NCI-H2196 treated with DMSO at 0.1 percent for 48 hours (cell line): Measurements from ENCODE around the gene NKD2.

Experiments
- DNase-seq: peaks from one replicate; lab custom pipeline; 2025; ENCODE audit not compliant: unreplicated experiment; lab: John Stamatoyannopoulos, UW

NKD2 gene

DNA sequence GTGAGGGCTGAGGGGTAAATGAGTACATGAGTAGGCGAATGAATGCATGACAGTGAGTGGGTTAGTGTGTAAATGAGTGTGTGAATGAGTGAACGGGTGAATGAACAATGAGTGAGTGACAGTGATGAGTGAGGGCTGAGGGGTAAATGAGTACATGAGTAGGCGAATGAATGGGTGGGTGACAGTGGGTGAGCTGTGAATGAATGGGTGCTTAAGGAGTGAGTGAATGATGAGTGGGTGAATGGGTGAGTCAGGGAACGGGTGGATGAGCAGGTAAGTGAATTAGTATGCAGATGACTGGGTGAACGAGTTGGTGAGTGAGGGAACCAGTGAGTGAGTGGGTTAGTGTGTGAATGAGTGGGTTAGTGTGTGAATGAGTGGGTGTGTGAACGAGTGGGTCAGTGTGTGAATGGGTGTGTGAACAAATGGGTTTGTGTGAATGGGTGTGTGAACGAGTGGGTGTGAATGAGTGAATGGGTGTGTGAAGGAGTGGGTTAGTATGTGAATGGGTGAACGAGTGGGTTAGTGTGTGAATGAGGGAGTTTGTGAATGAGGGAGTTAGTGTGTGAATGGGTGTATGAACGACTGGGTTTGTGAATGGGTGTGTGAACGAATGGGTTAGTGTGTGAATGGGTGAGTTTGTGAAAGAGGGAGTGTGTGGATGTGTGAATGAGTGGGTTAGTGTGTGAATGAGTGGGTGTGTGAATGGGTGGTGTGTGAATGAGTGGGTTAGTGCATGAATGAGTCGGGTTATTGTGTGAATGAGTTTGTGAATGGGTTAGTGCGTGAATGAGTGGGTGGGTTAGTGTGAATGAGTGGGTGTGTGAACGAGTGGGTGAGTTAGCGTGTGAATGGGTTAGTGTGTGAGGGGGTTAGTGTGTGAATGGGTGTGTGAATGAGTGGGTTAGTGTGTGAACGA is 32.9 kb downstream of the NKD2 start:
- DNase-seq, result no peak

DNA sequence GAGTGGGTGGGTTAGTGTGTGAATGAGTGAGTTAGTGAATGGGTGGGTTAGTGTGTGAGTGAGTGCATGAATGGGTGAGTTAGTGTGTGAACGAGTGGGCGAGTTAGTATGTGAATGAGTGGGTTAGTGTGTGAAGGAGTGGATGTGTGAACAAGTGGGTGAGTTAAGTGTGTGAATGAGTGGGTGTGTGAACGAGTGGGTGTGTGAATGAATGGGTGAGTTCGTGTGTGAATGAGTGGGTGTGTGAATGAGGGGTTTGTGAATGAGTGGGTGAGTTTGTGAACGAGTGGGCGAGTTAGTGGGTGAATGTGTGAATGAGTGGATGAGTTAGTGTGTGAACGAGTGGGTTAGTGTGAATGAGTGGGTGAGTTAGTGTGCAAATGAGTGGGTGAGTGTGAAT is 34.0 kb downstream of the NKD2 start:
- no peak for DNase-seq

GRCh38 chr5:1043327-1043726 is 34.7 kb downstream of the NKD2 start:
- DNase-seq, result no peak

DNA sequence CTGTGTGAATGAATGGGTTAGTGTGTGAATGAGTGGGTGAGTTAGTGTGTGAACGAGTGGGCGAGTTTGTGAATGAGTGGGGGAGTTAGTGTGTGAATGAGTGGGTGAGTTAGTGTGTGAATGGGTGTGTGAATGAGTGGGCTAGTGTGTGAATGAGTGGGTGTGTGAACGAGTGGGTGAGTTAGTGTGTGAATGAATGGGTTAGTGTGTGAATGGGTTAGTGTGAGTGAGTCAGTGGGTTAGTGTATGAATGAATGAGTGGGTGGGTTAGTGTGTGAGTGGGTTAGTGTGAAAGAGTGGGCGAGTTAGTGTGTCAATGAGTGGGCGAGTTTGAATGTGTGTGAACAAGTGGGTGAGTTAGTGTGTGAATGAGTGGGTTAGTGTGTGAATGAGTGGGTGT is 35.5 kb downstream of the NKD2 start:
- no peak for DNase-seq

- DNase-seq, result no peak
These were observed 37.5 kb downstream of the NKD2 start for GRCh38 chr5:1045960-1046560.

DNA sequence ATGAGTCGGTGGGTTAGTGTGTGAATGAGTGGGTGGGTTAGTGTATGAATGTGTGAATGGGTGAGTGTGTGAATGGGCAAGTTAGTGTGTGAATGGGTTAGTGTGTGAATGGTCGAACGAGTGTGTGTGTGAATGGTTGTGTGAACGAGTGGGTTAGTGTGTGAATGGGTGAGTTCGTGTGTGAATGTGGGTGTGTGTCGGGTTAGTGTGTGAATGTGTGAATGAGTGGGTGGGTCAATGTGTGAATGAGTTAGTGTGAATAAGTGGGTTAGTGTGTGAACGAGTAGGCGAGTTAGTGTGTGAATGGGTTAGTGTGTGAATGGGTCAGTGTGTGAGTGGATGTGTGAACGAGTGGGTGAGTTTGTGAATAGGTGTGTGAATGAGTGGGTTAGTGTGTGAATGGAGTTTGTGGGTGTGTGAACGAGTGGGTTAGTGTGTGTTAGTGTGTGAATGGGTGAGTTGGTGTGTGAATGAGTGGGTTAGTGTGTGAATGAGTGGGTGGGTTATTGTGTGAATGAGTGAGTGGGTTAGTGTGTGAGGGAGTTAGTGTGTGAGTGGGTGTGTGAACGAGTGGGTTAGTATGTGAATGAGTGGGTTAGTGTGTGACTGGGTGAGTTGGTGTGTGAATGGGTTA is 38.8 kb downstream of the NKD2 start:
- DNase-seq, result no peak

- DNase-seq, result no peak
These were observed 39.6 kb downstream of the NKD2 start for GRCh38 chr5:1048162-1048721.

DNA sequence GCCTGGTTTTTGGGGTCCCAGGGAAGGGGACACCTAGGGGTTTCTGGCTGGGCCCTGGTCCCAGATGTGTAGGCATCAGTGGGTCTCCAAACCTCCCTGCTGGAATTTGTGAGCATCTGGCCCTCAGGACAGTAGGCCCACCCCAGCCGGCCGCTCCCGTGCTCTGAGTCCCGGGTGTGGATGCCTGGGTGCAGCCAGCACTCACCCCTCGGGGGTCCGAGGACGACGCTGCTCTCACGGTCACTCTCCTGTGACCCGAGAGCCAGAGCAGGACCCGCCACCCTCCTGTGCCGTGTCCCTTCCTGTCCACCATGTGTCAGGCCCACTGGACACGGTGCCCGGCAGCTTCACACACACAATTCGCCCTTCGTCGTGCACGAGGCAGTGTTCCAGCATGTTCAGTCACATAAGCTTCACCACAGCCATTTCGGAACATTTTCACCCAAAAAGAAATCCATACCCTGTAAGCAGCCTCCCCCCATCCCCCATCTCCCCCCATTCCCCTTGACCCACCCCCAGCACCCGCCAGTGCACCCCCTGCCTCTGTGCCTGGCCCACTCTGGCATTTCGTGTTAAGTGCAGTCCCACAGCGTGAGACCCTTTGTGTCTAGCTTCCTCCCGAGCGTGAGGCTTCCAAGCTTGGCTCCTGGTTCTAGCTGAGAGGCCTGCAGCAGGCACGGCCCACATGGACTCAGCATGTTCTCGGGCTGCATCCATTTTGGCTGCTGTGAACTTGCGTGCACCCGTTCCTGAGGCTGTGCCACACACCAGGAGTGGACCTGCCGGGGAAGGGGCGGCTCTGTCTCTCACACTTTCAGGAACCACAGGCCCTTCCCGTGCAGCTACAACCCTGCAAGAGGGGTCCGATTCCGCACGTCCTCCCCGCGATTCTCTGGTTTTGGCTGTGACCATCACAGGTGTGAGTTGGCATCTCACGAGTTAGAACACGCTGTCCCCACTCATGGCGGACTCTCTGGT is 40.5 kb downstream of the NKD2 start:
- DNase-seq, result no peak

- DNase-seq, result peak; percentile 21
These were observed 42.1 kb downstream of the NKD2 start for GRCh38 chr5:1050423-1051365.

GRCh38 chr5:1051366-1051720 is 42.7 kb downstream of the NKD2 start:
- no peak for DNase-seq

GRCh38 chr5:1052076-1052475 is 43.5 kb downstream of the NKD2 start:
- no peak for DNase-seq

DNA sequence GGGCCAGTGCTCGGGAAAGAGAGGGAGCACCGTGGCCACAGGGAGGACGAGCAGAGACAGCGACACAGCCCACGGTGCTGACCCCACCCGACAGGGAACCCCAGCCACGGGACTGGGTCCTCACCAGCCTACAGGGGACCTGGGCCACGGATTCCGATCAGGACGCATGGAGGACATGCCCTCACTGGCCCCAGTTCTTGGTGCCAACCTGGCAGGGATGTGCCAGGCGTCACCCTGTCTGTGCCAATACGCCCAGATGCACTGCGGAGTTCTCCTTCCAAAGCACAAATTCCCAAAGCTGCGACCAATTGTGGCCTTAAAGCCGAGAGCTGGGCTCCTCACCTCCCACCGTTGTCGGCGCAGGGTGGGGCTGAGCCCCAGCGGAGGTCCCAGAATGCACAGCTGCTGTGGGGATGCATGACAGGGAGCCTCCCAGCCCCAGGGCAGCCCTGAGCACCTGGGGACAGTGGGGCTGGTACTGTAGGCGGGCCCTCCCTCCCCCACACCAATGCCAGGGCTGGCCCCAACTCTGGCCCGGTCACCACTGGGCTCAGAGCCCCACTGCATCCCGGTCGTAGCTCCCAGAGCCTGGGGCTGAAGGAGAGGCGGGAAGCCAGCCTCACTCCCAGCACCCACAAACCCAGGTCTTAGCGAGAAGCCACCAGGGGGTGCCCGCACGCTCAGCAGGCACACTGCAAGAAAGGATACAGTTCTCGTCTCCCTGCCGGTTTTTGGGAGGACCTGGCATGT is 44.2 kb downstream of the NKD2 start:
- no peak for DNase-seq

- no peak for DNase-seq
These were observed 44.9 kb downstream of the NKD2 start for GRCh38 chr5:1053391-1054017.

- no peak for DNase-seq
These were observed 45.6 kb downstream of the NKD2 start for GRCh38 chr5:1054018-1054798.

GRCh38 chr5:1054799-1055775 is 46.5 kb downstream of the NKD2 start:
- DNase-seq, result no peak

- no peak for DNase-seq
These were observed 47.5 kb downstream of the NKD2 start for GRCh38 chr5:1055896-1056610.
